ENCODE results near the gene TTLL1.

The TTLL1 gene

DNA sequence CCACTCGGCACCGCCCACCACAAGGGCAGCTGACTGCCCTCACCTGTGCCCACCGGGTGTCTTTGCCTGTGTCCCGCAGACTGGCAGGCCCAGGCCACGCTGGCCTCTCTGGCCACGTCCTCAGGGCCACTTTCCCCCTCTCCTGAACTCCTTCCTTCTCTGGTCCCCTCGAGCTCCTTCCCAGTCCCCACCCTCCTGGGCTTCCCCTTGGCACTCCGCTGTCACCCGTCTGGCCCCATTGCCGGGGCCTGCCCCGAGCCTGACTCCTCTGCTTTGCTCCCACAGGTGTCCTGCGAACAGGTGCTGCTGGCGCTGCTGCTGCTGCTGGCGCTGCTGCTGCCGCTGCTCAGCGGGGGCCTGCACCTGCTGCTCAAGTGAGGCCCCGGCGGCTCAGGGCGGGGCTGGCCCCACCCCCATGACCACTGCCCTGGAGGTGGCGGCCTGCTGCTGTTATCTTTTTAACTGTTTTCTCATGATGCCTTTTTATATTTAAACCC is 39.8 kb upstream of the TTLL1 start:
- no peak for TF ChIP-seq POLR2AphosphoS5 (IDR thresholded peaks at IDR 0.05; ENCODE audit: low read depth, low read length)
- TF ChIP-seq SIN3A (IDR thresholded peaks at IDR 0.05; ENCODE audit: borderline replicate concordance, insufficient read depth, low read length) = no peak

- no peak for TF ChIP-seq TAF1 (IDR thresholded peaks at IDR 0.05; ENCODE audit: borderline replicate concordance, insufficient read depth, low read length)
- TF ChIP-seq POLR2AphosphoS5 (IDR thresholded peaks at IDR 0.05; ENCODE audit: low read depth, low read length) = no peak
- no peak for TF ChIP-seq SIN3A (IDR thresholded peaks at IDR 0.05; ENCODE audit: borderline replicate concordance, insufficient read depth, low read length)
- TF ChIP-seq FOXP2 (optimal IDR thresholded peaks at IDR 0.05; ENCODE audit: borderline replicate concordance, extremely low read depth, extremely low read length, insufficient read depth) = no peak
- TF ChIP-seq, protein P1, sequence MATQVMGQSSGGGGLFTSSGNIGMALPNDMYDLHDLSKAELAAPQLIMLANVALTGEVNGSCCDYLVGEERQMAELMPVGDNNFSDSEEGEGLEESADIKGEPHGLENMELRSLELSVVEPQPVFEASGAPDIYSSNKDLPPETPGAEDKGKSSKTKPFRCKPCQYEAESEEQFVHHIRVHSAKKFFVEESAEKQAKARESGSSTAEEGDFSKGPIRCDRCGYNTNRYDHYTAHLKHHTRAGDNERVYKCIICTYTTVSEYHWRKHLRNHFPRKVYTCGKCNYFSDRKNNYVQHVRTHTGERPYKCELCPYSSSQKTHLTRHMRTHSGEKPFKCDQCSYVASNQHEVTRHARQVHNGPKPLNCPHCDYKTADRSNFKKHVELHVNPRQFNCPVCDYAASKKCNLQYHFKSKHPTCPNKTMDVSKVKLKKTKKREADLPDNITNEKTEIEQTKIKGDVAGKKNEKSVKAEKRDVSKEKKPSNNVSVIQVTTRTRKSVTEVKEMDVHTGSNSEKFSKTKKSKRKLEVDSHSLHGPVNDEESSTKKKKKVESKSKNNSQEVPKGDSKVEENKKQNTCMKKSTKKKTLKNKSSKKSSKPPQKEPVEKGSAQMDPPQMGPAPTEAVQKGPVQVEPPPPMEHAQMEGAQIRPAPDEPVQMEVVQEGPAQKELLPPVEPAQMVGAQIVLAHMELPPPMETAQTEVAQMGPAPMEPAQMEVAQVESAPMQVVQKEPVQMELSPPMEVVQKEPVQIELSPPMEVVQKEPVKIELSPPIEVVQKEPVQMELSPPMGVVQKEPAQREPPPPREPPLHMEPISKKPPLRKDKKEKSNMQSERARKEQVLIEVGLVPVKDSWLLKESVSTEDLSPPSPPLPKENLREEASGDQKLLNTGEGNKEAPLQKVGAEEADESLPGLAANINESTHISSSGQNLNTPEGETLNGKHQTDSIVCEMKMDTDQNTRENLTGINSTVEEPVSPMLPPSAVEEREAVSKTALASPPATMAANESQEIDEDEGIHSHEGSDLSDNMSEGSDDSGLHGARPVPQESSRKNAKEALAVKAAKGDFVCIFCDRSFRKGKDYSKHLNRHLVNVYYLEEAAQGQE (IDR thresholded peaks at IDR 0.05; ENCODE audit: insufficient read depth in 1 of 2, low read depth in 2 of 2, low read length in 2 of 2) = no peak
Measured at GRCh38 chr22:43128116-43128515, 38.9 kb upstream of the TTLL1 start.

GRCh38 chr22:43127166-43127908 is 38.1 kb upstream of the TTLL1 start:
- TF ChIP-seq TAF1 (IDR thresholded peaks at IDR 0.05; ENCODE audit: borderline replicate concordance, insufficient read depth, low read length) (no peak), SIN3A (IDR thresholded peaks at IDR 0.05; ENCODE audit: borderline replicate concordance, insufficient read depth, low read length) (no peak), FOXP2 (optimal IDR thresholded peaks at IDR 0.05; ENCODE audit: borderline replicate concordance, extremely low read depth, extremely low read length, insufficient read depth) (no peak), POLR2AphosphoS5 (IDR thresholded peaks at IDR 0.05; ENCODE audit: low read depth, low read length) (no peak)
- TF ChIP-seq, protein P1 (IDR thresholded peaks at IDR 0.05; ENCODE audit: insufficient read depth in 1 of 2, low read depth in 2 of 2, low read length in 2 of 2) = no peak

DNA sequence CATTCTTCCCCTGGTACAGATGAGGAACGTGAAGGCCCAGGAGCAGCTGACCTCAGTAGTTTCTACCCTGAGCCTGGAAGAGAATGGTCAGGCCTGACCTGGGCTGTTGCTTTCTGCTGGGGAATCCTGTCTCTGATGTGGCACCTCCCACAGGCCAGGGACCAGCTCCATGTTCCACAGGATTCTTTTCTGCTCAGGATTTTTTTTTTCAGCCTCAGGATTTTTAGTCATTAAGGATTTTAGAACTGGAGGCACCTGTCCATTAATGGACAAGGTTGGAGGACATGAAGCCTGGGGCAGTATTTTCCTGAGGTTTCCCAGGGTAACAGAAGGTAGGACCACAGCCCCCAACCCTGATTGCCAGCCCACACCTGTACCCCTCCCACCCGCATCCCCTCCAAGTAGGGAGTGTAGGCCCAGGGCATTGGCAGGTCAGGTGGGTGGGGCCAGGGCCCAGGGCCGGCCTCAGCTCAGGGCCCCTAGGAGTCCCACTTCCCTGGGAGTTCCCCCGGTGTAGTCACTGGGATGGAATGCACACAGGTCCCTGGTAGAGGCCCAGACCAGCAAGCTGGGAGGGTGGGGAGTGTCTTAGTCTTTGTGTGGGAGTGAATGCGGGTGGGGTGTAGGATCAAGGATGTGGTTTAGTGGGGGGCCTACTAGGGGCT is 37.4 kb upstream of the TTLL1 start:
- TF ChIP-seq TAF1 (IDR thresholded peaks at IDR 0.05; ENCODE audit: borderline replicate concordance, insufficient read depth, low read length) = no peak
- TF ChIP-seq SIN3A (IDR thresholded peaks at IDR 0.05; ENCODE audit: borderline replicate concordance, insufficient read depth, low read length) = no peak
- no peak for TF ChIP-seq FOXP2 (optimal IDR thresholded peaks at IDR 0.05; ENCODE audit: borderline replicate concordance, extremely low read depth, extremely low read length, insufficient read depth)
- TF ChIP-seq, protein P1 (IDR thresholded peaks at IDR 0.05; ENCODE audit: insufficient read depth in 1 of 2, low read depth in 2 of 2, low read length in 2 of 2) = no peak
- TF ChIP-seq POLR2AphosphoS5 (IDR thresholded peaks at IDR 0.05; ENCODE audit: low read depth, low read length) = no peak

DNA sequence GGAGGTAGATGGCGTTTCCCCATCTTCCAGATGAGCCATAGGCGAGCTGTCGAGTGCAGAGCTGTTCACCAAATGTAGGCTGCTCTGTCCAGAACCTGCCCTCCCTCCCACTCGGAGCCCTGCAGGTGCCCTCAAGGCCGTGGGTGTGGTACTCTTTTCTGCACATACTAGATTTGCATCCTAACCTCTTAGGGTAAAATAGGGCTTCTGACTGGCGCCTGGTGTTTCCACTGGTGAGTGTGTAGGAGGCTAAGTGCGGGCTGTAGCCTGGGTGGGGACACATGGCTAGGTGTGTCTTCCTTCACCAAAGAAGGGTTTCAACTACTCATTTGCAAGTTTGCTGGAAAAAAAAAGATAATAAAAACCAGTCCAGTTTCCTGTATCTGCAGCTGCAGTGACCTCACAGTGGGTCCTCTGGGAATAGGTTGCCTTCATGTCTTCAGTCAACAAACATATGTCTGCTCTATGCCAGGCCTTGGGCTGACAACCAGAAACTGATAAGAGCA is 29.8 kb upstream of the TTLL1 start:
- TF ChIP-seq SIN3A (IDR thresholded peaks at IDR 0.05; ENCODE audit: borderline replicate concordance, insufficient read depth, low read length) = no peak
- TF ChIP-seq FOXP2 (optimal IDR thresholded peaks at IDR 0.05; ENCODE audit: borderline replicate concordance, extremely low read depth, extremely low read length, insufficient read depth) = no peak
- no peak for TF ChIP-seq TAF1 (IDR thresholded peaks at IDR 0.05; ENCODE audit: borderline replicate concordance, insufficient read depth, low read length)

All from PFSK-1 (cell line).